D341Med (cell line): ENCODE measurements around the gene VSIR.

Source experiments
- DNase-seq: peaks from one replicate; pipeline ENCODE4 v3.0.0; 2012; ENCODE audit warnings: low spot score

Gene VSIR

DNA sequence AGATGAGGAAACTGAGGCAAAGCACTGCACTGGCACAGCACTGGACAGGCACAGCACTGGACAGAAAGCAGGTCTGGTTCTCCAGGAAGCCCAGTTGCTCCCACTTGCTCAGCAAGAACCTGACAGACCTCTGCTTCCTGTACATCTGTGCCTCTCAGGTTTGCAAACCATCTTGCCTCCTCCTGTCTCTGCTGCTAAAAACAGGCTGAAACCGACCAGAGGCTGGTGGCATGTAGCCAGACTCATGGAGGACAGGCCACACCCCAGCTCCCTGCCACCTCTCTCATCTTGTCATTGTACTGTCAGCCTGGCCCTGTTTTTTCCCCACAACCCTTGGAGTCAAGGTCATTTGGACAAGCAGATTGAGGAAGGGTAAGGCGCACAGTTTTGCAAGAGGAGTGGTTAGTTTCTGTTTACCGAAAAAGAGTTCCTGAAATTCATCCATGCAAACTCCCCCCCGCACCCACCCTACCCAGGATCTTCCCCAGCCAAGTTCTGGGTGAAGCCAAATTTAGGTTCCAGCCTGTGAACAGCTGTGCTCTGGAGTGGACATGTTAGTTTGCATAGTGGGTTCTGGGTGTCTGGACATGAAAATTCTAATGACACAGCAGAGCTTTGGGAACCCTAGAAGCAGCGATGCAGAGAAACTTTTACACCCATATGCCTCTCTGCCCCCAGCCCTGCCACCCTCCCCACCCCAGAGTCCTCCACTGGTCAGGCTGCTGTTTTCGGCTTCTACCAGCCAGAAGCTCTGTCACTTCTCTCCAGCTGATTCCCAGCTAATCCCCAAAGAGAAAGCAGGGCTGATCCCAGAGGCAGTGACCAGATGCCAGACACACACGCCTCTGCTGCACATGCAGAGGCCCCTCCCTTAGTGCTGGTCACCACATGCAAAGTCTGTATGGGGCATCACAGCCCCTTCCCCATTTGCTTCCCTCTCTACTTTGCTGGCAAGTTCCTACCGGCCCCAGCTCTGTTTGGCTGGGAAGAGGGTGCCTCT lies 45.3 kb downstream of the VSIR start:
- DNase-seq = peak; percentile 41

DNA sequence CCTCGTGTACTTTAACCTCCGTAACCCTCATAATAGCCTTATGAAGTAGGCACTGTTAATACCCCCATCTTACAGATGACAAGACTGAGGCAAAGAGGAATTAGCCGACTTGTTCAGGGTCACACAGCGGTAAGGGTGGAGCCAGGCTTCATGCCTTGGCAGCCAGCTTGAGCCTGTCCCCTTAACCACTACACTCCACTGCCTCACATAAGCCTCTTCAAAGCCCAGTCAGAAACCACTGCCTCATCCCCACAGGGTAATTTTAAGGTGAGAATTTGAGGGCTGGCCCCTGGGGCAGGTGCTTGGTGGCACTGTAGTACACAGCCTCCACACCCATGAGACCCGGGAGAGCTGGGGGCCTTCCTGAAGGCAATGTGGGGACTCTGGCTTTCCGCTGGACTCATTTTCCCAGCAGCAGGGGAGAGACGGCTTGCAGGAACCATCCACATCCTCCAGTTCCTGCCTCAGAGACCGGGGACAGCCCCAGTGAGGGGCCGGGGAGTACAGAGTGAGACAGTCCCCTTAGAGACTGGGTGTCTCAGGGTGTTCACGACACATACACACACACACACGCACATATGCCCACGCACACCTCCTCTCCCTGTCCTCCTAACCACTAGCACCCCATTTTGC lies 46.1 kb downstream of the VSIR start:
- no peak for DNase-seq

DNA sequence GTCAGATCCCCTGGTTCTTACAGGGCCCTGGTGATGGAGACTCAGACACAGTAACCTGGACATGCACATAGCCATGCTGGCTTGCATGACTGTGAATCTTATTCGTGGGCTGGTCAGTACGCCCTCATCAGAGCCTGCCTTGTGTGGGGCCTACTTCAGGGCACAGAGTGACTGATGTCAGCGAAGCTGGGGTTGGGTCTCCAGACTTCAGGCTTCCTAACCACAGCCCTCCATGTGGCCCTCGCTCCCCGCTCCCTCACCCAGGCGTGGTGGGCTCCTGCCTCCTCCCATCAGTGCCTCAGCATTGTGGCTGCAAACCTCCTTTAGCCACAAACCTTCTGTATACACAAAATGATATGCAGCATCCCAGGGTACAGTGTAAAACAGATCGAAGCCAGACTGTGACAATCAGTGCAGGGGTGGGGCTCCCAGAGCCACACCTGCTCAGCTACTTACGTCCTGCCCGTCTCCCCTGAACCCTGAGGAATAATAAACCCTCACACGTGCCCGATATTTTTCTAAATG lies 46.7 kb downstream of the VSIR start:
- no peak for DNase-seq

GRCh38 chr10:71725998-71726579 lies 47.2 kb downstream of the VSIR start:
- DNase-seq = no peak

DNA sequence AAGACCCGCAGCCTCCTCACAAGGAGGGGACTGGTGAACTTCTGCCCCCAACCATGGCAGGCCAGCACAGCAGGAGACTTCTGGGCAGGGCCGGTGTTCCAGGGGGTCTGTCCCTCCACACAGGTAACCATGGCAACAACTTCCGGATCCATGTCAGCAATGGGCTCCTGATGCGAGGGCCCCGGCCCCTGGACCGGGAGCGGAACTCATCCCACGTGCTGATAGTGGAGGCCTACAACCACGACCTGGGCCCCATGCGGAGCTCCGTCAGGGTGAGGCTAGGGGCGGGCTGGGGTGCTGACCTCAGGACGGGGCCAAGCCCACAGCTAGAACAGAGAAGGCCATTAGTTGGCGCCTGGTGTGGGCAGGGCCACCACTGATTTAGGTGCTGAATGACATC lies 48.1 kb downstream of the VSIR start:
- no peak for DNase-seq

GRCh38 chr10:71724539-71724938 lies 48.8 kb downstream of the VSIR start:
- no peak for DNase-seq

DNA sequence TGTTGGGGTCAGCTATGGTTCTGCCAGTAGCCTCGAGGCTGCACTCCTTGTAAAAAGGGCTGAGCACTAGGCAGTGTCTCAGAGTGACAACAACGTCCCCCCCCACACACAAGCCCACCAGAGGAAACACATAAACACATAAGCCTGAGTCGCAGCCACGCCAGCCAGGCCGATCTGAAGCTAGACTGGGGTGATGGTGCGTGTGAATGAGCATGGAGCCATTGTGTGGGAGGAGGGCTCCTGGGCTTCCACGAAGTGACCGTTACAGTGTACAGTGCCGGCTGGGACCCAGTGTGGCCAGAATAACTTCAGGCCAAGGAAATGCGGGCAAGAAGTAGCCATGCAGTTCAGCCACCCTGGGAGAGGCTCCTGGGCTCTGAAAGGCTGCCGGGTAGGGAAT lies 50.0 kb downstream of the VSIR start:
- DNase-seq = no peak

DNA sequence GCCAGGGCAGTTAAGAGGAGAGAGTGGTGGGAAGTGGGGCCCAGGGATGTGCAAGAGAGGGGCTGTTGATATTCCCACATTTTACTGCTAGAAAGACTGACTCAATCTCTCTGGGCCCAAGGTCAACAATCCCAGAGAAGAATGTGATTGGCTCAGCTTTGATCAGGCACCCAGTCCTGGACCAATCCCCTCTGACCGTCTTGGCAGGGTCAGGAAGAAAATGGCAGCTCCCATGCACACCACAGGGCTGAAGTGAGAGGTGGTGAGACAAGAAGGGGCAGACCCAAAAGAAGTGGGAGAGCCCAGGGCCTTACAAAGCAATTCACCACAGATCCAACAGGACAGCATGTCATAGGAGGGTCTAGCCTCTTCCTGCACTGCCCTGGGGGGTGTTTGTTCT lies 50.5 kb downstream of the VSIR start:
- DNase-seq = no peak

GRCh38 chr10:71721313-71721712 lies 52.0 kb downstream of the VSIR start:
- no peak for DNase-seq

GRCh38 chr10:71720288-71720687 lies 53.0 kb downstream of the VSIR start:
- no peak for DNase-seq

GRCh38 chr10:71719464-71720201 lies 53.7 kb downstream of the VSIR start, which contains the start of gene C10orf105:
C10orf105 (minus strand) TSS chr10:71719778; CDS start chr10:71716337, 3,441 bp downstream.
- DNase-seq = no peak

GRCh38 chr10:71719042-71719441 lies 54.3 kb downstream of the VSIR start:
- DNase-seq = no peak

DNA sequence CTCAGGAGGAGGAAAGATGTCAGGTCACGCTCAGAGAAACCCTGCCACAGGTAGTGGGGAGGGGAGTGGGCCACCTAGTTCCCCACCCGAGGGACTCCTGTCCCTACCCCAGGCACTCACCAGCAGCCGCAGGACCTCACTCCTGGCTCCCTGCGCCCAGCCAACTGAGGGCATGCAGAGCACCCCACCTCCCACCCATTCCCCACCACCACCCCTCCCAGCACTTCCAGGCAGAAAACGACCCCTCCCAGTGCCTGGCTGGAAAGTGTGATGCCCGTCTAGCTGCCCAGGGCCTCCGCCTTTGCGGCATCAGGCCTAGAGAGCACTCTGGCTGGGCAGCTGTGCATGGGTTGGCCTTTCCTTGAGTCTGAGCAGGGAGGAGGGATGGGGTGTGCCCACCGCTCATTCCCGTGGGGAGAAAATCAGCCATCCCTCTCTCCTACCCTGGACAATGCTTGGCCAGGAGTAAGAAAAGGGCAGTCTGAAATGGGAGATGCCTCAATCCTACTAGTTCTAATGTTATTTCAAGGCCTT lies 55.1 kb downstream of the VSIR start:
- no peak for DNase-seq

GRCh38 chr10:71717551-71717951 lies 55.8 kb downstream of the VSIR start:
- DNase-seq = no peak

GRCh38 chr10:71717056-71717455 lies 56.3 kb downstream of the VSIR start:
- DNase-seq = no peak

DNA sequence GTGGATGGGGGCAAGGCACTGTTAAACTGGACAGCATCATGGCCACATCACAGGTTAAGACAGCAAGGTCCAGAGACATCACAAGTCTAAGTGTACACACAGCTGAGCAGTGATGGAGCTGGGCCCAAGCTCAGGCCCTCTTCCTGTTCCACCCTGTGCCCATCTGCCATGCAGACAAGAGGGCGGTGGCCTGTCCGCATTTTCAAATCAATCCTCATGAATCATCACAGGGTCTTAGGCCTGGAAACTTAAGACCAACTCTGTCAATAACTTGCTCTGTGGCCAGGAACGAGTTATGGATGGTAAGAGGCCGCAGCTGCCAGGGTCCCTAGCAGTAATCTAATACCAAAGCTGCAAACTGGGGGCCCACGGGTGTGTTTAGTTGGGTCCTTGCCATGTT lies 56.9 kb downstream of the VSIR start:
- no peak for DNase-seq

DNA sequence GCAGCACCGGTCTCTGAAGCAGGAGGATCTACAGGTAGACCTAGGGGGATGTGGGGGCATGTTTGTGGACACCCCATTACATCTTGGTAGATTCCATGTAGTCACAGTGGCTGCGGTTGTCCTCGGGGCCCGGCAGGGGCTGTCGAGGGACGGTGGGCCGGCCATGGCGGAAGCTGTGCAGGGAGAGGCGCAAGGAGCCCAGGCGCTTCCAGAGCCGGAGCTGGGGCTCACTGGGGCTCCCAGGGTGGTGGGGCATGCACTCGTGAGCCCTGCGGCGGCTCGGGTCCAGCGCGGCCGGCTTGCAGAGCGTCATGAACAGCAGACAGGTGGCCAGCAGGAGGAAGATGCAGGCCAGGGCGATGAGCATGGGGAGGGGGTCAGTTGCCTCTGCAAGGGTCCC lies 57.5 kb downstream of the VSIR start:
- DNase-seq = no peak

DNA sequence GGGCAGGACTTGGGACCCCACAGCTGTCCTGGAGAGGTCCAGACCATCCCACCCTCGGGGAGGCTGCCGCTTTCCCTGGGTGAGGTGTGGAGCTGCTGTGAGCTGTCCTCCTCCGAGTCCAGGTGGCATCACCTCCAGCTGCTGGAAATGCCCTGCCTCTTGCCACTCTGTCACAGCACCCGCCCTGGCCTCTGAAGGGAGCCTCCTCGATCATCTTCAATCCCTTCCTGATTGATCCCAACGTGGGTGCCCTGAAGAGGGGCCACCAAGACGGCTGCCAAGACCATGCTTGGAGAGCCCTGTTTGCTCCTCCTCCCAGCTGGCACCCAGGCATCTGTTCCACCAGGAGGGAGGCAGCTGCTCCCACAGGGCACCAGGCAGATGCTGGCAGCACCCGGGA lies 58.3 kb downstream of the VSIR start:
- no peak for DNase-seq

- DNase-seq = no peak
Observed at GRCh38 chr10:71714592-71714991, 58.7 kb downstream of the VSIR start.

- no peak for DNase-seq
Observed at GRCh38 chr10:71714031-71714410, 59.3 kb downstream of the VSIR start.

GRCh38 chr10:71713135-71714030 lies 59.9 kb downstream of the VSIR start:
- DNase-seq = no peak
